NAMALWA (cell line): ENCODE measurements around the gene PARD6G.
"Not testable (repeated sequence)": the region's sequence is repeated elsewhere in the genome, so short reads cannot be mapped to it uniquely, and the experiment has no call there.

Experiments used
- DNase-seq: peaks from one replicate; pipeline ENCODE4 v3.0.0-alpha.2; 2015; ENCODE audit warnings: low spot score

The PARD6G gene

GRCh38 chr18:80241919-80242777 is 5.2 kb downstream of the PARD6G start:
- DNase-seq: no peak

- DNase-seq: no peak
These were observed 7.5 kb downstream of the PARD6G start for GRCh38 chr18:80239830-80240229.

- no peak for DNase-seq
These were observed 8.6 kb downstream of the PARD6G start for GRCh38 chr18:80238651-80239260.

- DNase-seq: not testable (repeated sequence)
These were observed 9.8 kb downstream of the PARD6G start for GRCh38 chr18:80237519-80237918.

GRCh38 chr18:80234398-80234797 is 12.9 kb downstream of the PARD6G start:
- no peak for DNase-seq

- DNase-seq: no peak
These were observed 13.4 kb downstream of the PARD6G start for GRCh38 chr18:80233899-80234298.

GRCh38 chr18:80233201-80233835 is 14.0 kb downstream of the PARD6G start:
- no peak for DNase-seq

GRCh38 chr18:80232710-80233109 is 14.6 kb downstream of the PARD6G start:
- no peak for DNase-seq

GRCh38 chr18:80232030-80232429 is 15.3 kb downstream of the PARD6G start:
- no peak for DNase-seq

GRCh38 chr18:80231616-80232015 is 15.7 kb downstream of the PARD6G start:
- DNase-seq: no peak

GRCh38 chr18:80231151-80231550 is 16.2 kb downstream of the PARD6G start:
- DNase-seq: no peak

- no peak for DNase-seq
These were observed 17.3 kb downstream of the PARD6G start for GRCh38 chr18:80229766-80230745.

- no peak for DNase-seq
These were observed 18.0 kb downstream of the PARD6G start for GRCh38 chr18:80229363-80229762.

GRCh38 chr18:80228051-80228848 is 19.1 kb downstream of the PARD6G start:
- DNase-seq: no peak

GRCh38 chr18:80227472-80227871 is 19.8 kb downstream of the PARD6G start:
- DNase-seq: no peak

- no peak for DNase-seq
These were observed 21.6 kb downstream of the PARD6G start for GRCh38 chr18:80225685-80226084.

- DNase-seq: no peak
These were observed 23.6 kb downstream of the PARD6G start for GRCh38 chr18:80223581-80224148.

- not testable (repeated sequence) for DNase-seq
These were observed 27.8 kb downstream of the PARD6G start for GRCh38 chr18:80219488-80219887.

- no peak for DNase-seq
These were observed 28.7 kb downstream of the PARD6G start for GRCh38 chr18:80218341-80219227.

- no peak for DNase-seq
These were observed 34.1 kb downstream of the PARD6G start for GRCh38 chr18:80213182-80213581.
